Neural progenitor cell (in vitro differentiated cells): Measurements from ENCODE around the gene FLNA.

ENCODE experiments used
- CTCF ChIP-seq: fragments of 200-600 bp; sonication (generic); IDR thresholded peaks from 2 replicates; pipeline ENCODE4 v1.5.1; 2017; ENCODE audit warnings: antibody characterized with exemption, mild to moderate bottlenecking
- EZH2 ChIP-seq: fragments of 200-600 bp; sonication (generic); IDR thresholded peaks from 2 replicates; pipeline ENCODE4 v1.6.1; 2017; ENCODE audit warnings: antibody characterized with exemption, mild to moderate bottlenecking, moderate library complexity
- EZH2phosphoT487 ChIP-seq: fragments of 200-600 bp; sonication (generic); IDR thresholded peaks from 2 replicates; pipeline ENCODE4 v1.6.1; 2017; ENCODE audit warnings: antibody characterized with exemption

- TF ChIP-seq CTCF (no peak), EZH2 (no peak), EZH2phosphoT487 (no peak)
These were observed 39.9 kb downstream of the FLNA start for GRCh38 chrX:154334496-154334895.
